ENCODE data around the gene BTBD7. TPM values are rescaled to one million over a fixed set of nuclear protein-coding genes. Genes with fewer than 3 reads are reported as not detected.
A peak's percentile ranks its signal among the peaks of the same experiment; 100 is the strongest.

The BTBD7 gene
- total and polyA plus RNA-seq, 9 of the 15 experiments (the other 6 are each of a cell fraction or from before 2014, with no cell fraction given), result 2.5 to 12.9 (median 6.2) TPM

- no peak for TF ChIP-seq E2F5 (CRISPR knock-in tag; IDR thresholded peaks at IDR 0.05)
- TF ChIP-seq BRF1 (IDR thresholded peaks at IDR 0.05; ENCODE audit: borderline replicate concordance, extremely low read depth, insufficient read length), result no peak
- no peak for TF ChIP-seq USF1 (CRISPR knock-in tag; IDR thresholded peaks at IDR 0.05)
Measured at GRCh38 chr14:93199031-93199430, 133.8 kb downstream of the BTBD7 start (continued).

GRCh38 chr14:93195316-93195999, 137.4 kb downstream of the BTBD7 start:
- TF ChIP-seq ZNF121 (CRISPR knock-in tag; conservative IDR thresholded peaks at IDR 0.05) (peak; percentile 53; the same call in 1 of the 2 replicates), ELK1 (CRISPR knock-in tag; IDR thresholded peaks at IDR 0.05) (no peak)
- Histone ChIP-seq H3K9me3 (replicated peaks; ENCODE audit: control insufficient read depth, insufficient read depth, low read depth, low read length) (no peaks in the 10 kb centered on the region), H3K4me2 (ENCODE audit: insufficient read depth, low read length) (no peak overlapping the region), H3K36me3 (ENCODE audit: control insufficient read depth, insufficient read depth, low read length) (peaks cover 5% of the 10 kb centered on the region; the same call in 1 of the 3 replicates), H3K9me1 (ENCODE audit: control insufficient read depth, insufficient read depth, low read length) (no peaks in the 10 kb centered on the region), H3K4me1 (replicated peaks in 1 of 2; ENCODE audit: control insufficient read depth in 2 of 2, insufficient read depth in 2 of 2, low read length in 2 of 2) (no peaks in the 10 kb centered on the region; a peak in 2 of 5 replicates), H3K27ac (ENCODE audit: extremely low read depth, low read depth, low read length) (no peak overlapping the region), H3K9ac (ENCODE audit: insufficient read depth in 1 of 2, low read depth in 2 of 2, low read length in 2 of 2) (no peak overlapping the region), H2AFZ (ENCODE audit: low read depth, low read length) (no peak overlapping the region), H3K27me3 (ENCODE audit: control insufficient read depth in 2 of 2, insufficient read depth in 2 of 2, low read length in 2 of 2) (no peaks in the 10 kb centered on the region), H3K4me3 (no peak overlapping the region), H3K79me2 (ENCODE audit: control insufficient read depth, insufficient read depth, low read length) (no peaks in the 10 kb centered on the region), H4K20me1 (replicated peaks; ENCODE audit: control insufficient read depth, insufficient read depth, low read length) (no peaks in the 10 kb centered on the region)
- POLR2A ChIA-PET, result interaction anchor here (0.6 kb wide), 1 partner anchor 11 kb away, joined by 4 read pairs; the partner anchor contains the start of genes LYSET and MOAP1
- intact Hi-C loops (cut with micrococcal nuclease), result no loop called here
- 78% methylated on average over 1 of the region's 1 CpG for WGBS (ENCODE audit: insufficient coverage, low coverage, missing lambda C conversion rate)
- no peak for DNase-seq (ENCODE audit: extremely low read depth in 1 of 4, low spot score in 3 of 4)
- in situ Hi-C loops (cut with MboI), result no loop called here
- ATAC-seq, result no peak
- FAIRE-seq, result no peak
- BruUV-seq (replicated peaks), result no TSS peak
- CTCF ChIA-PET (ENCODE audit: low intra/inter-chr PET ratio), result no interaction called here

Other genes with a start within 250 kb of the BTBD7 start
- 17.3 and 23.0 TPM in 2 replicates for gene ITPK1, start 217.1 kb downstream of the BTBD7 start, total RNA-seq (2014; rRNA removed)
- 10.8 and 24.0 TPM in 2 replicates for gene ITPK1, start 217.1 kb downstream of the BTBD7 start, total RNA-seq (2014; rRNA removed; fragmentation: Illumina TruSeq; extraction: Trizol)
- gene ITPK1, start 217.1 kb downstream of the BTBD7 start, total RNA-seq (2015; rRNA removed; fragmentation: Illumina TruSeq; extraction: Trizol), result 22.6 and 26.8 TPM in 2 replicates
- 39.2 and 41.1 TPM in 2 replicates for gene ITPK1, start 217.1 kb downstream of the BTBD7 start, total RNA-seq (2021)
- 23.0 and 36.9 TPM in 2 replicates for gene ITPK1, start 217.1 kb downstream of the BTBD7 start, polyA plus RNA-seq (2011; rRNA removed)
- gene ITPK1, start 217.1 kb downstream of the BTBD7 start, polyA plus RNA-seq (2014; fragmentation: Illumina TruSeq; extraction: Trizol), result 32.4 and 32.6 TPM in 2 replicates
- gene ITPK1, start 217.1 kb downstream of the BTBD7 start, polyA plus RNA-seq (2014; fragmentation: Nextera tagmentation; extraction: Ambion mirVana), result 1 to 10 TPM; 1.2 to 1.5 TPM
- 22.4 and 28.7 TPM in 2 replicates for gene ITPK1, start 217.1 kb downstream of the BTBD7 start, polyA plus RNA-seq (2014; rRNA removed)
- gene MOAP1, start 148.1 kb downstream of the BTBD7 start, total RNA-seq (2014; rRNA removed), result 5.8 and 7.2 TPM in 2 replicates
- gene MOAP1, start 148.1 kb downstream of the BTBD7 start, total RNA-seq (2014; rRNA removed; fragmentation: Illumina TruSeq; extraction: Trizol), result 7.4 and 7.9 TPM in 2 replicates
- gene MOAP1, start 148.1 kb downstream of the BTBD7 start, total RNA-seq (2015; rRNA removed; fragmentation: Illumina TruSeq; extraction: Trizol), result 5.2 and 6.0 TPM in 2 replicates
- 6.6 and 6.7 TPM in 2 replicates for gene MOAP1, start 148.1 kb downstream of the BTBD7 start, total RNA-seq (2021)
- gene MOAP1, start 148.1 kb downstream of the BTBD7 start, polyA plus RNA-seq (2011; rRNA removed), result 10.4 and 14.4 TPM in 2 replicates
- 5.5 and 5.8 TPM in 2 replicates for gene MOAP1, start 148.1 kb downstream of the BTBD7 start, polyA plus RNA-seq (2014; fragmentation: Illumina TruSeq; extraction: Trizol)
- gene MOAP1, start 148.1 kb downstream of the BTBD7 start, polyA plus RNA-seq (2014; fragmentation: Nextera tagmentation; extraction: Ambion mirVana), result 1 to 10 TPM; 1.5 to 2.6 TPM
- gene MOAP1, start 148.1 kb downstream of the BTBD7 start, polyA plus RNA-seq (2014; rRNA removed), result 8.2 and 9.4 TPM in 2 replicates
- 7.6 and 9.4 TPM in 2 replicates for gene LYSET, start 147.7 kb downstream of the BTBD7 start, total RNA-seq (2014; rRNA removed)
- gene LYSET, start 147.7 kb downstream of the BTBD7 start, total RNA-seq (2014; rRNA removed; fragmentation: Illumina TruSeq; extraction: Trizol), result 14.9 and 16.3 TPM in 2 replicates
- 18.3 and 19.2 TPM in 2 replicates for gene LYSET, start 147.7 kb downstream of the BTBD7 start, total RNA-seq (2015; rRNA removed; fragmentation: Illumina TruSeq; extraction: Trizol)
- gene LYSET, start 147.7 kb downstream of the BTBD7 start, total RNA-seq (2021), result 15.9 and 20.1 TPM in 2 replicates
- 15.6 and 23.6 TPM in 2 replicates for gene LYSET, start 147.7 kb downstream of the BTBD7 start, polyA plus RNA-seq (2011; rRNA removed)
- gene LYSET, start 147.7 kb downstream of the BTBD7 start, polyA plus RNA-seq (2014; fragmentation: Illumina TruSeq; extraction: Trizol), result 15.6 and 15.8 TPM in 2 replicates
- gene LYSET, start 147.7 kb downstream of the BTBD7 start, polyA plus RNA-seq (2014; fragmentation: Nextera tagmentation; extraction: Ambion mirVana), result 10 to 100 TPM; 33.6 to 36.6 TPM
- gene LYSET, start 147.7 kb downstream of the BTBD7 start, polyA plus RNA-seq (2014; rRNA removed), result 7.9 and 11.5 TPM in 2 replicates
- 26.2 and 32.3 TPM in 2 replicates for gene GON7, start 126.0 kb downstream of the BTBD7 start, total RNA-seq (2014; rRNA removed)
- gene GON7, start 126.0 kb downstream of the BTBD7 start, total RNA-seq (2014; rRNA removed; fragmentation: Illumina TruSeq; extraction: Trizol), result 21.1 TPM in 2 replicates
- gene GON7, start 126.0 kb downstream of the BTBD7 start, total RNA-seq (2015; rRNA removed; fragmentation: Illumina TruSeq; extraction: Trizol), result 28.4 and 28.7 TPM in 2 replicates
- 13.7 and 14.9 TPM in 2 replicates for gene GON7, start 126.0 kb downstream of the BTBD7 start, total RNA-seq (2021)
- gene GON7, start 126.0 kb downstream of the BTBD7 start, polyA plus RNA-seq (2011; rRNA removed), result 12.0 and 15.0 TPM in 2 replicates
- gene GON7, start 126.0 kb downstream of the BTBD7 start, polyA plus RNA-seq (2014; fragmentation: Illumina TruSeq; extraction: Trizol), result 21.1 and 21.5 TPM in 2 replicates
- gene GON7, start 126.0 kb downstream of the BTBD7 start, polyA plus RNA-seq (2014; fragmentation: Nextera tagmentation; extraction: Ambion mirVana), result 10 to 100 TPM; 23.9 to 26.9 TPM
- gene GON7, start 126.0 kb downstream of the BTBD7 start, polyA plus RNA-seq (2014; rRNA removed), result 31.4 and 34.0 TPM in 2 replicates
- 62.6 and 63.0 TPM in 2 replicates for gene UBR7, start 125.8 kb downstream of the BTBD7 start, total RNA-seq (2014; rRNA removed)
- gene UBR7, start 125.8 kb downstream of the BTBD7 start, total RNA-seq (2014; rRNA removed; fragmentation: Illumina TruSeq; extraction: Trizol), result 33.6 and 35.6 TPM in 2 replicates
- 33.1 and 34.4 TPM in 2 replicates for gene UBR7, start 125.8 kb downstream of the BTBD7 start, total RNA-seq (2015; rRNA removed; fragmentation: Illumina TruSeq; extraction: Trizol)
- gene UBR7, start 125.8 kb downstream of the BTBD7 start, total RNA-seq (2021), result 31.6 and 34.5 TPM in 2 replicates
- 33.1 and 46.7 TPM in 2 replicates for gene UBR7, start 125.8 kb downstream of the BTBD7 start, polyA plus RNA-seq (2011; rRNA removed)
- 39.0 and 43.8 TPM in 2 replicates for gene UBR7, start 125.8 kb downstream of the BTBD7 start, polyA plus RNA-seq (2014; fragmentation: Illumina TruSeq; extraction: Trizol)
- 10 to 100 TPM; 12.5 to 20.0 TPM for gene UBR7, start 125.8 kb downstream of the BTBD7 start, polyA plus RNA-seq (2014; fragmentation: Nextera tagmentation; extraction: Ambion mirVana)
- 31.6 and 33.0 TPM in 2 replicates for gene UBR7, start 125.8 kb downstream of the BTBD7 start, polyA plus RNA-seq (2014; rRNA removed)
- not detected in 2 replicates for gene COX8C, start 14.1 kb upstream of the BTBD7 start, total RNA-seq (2014; rRNA removed)
- not detected in 2 replicates for gene COX8C, start 14.1 kb upstream of the BTBD7 start, total RNA-seq (2014; rRNA removed; fragmentation: Illumina TruSeq; extraction: Trizol)
- not detected in 2 replicates for gene COX8C, start 14.1 kb upstream of the BTBD7 start, total RNA-seq (2015; rRNA removed; fragmentation: Illumina TruSeq; extraction: Trizol)
- not detected in 2 replicates for gene COX8C, start 14.1 kb upstream of the BTBD7 start, total RNA-seq (2021)
- not detected in 2 replicates for gene COX8C, start 14.1 kb upstream of the BTBD7 start, polyA plus RNA-seq (2011; rRNA removed)
- gene COX8C, start 14.1 kb upstream of the BTBD7 start, polyA plus RNA-seq (2014; fragmentation: Illumina TruSeq; extraction: Trizol), result not detected in 2 replicates
- gene COX8C, start 14.1 kb upstream of the BTBD7 start, polyA plus RNA-seq (2014; fragmentation: Nextera tagmentation; extraction: Ambion mirVana), result not detected
- not detected in 2 replicates for gene COX8C, start 14.1 kb upstream of the BTBD7 start, polyA plus RNA-seq (2014; rRNA removed)
- gene UNC79, start 97.9 kb upstream of the BTBD7 start, total RNA-seq (2014; rRNA removed), result under 0.01 TPM in 1 of 2 replicates, not detected in the other
- 0.03 TPM in 1 of 2 replicates, not detected in the other for gene UNC79, start 97.9 kb upstream of the BTBD7 start, total RNA-seq (2014; rRNA removed; fragmentation: Illumina TruSeq; extraction: Trizol)
- not detected in 2 replicates for gene UNC79, start 97.9 kb upstream of the BTBD7 start, total RNA-seq (2015; rRNA removed; fragmentation: Illumina TruSeq; extraction: Trizol)
- 0.04 TPM in 2 replicates for gene UNC79, start 97.9 kb upstream of the BTBD7 start, total RNA-seq (2021)
- gene UNC79, start 97.9 kb upstream of the BTBD7 start, polyA plus RNA-seq (2011; rRNA removed), result 0.01 and 0.03 TPM in 2 replicates
- gene UNC79, start 97.9 kb upstream of the BTBD7 start, polyA plus RNA-seq (2014; fragmentation: Illumina TruSeq; extraction: Trizol), result not detected in 2 replicates
- not detected for gene UNC79, start 97.9 kb upstream of the BTBD7 start, polyA plus RNA-seq (2014; fragmentation: Nextera tagmentation; extraction: Ambion mirVana)
- gene UNC79, start 97.9 kb upstream of the BTBD7 start, polyA plus RNA-seq (2014; rRNA removed), result not detected in 2 replicates

All from K562 (cell line).